Muscle of leg (tissue), 11 donors: ENCODE measurements around the gene PLXDC1. TPM values are rescaled to one million over a fixed set of nuclear protein-coding genes. Genes with fewer than 3 reads are reported as not detected.
A peak's percentile ranks its signal among the peaks of the same experiment; 100 is the strongest.

Experiments
- DNase-seq: peaks from one replicate; pipeline ENCODE4 v3.0.0; 2013
- H3K27ac ChIP-seq: one replicate; pipeline ENCODE4 v1.5.1; 2013; ENCODE audit warnings: mild to moderate bottlenecking, low read length, control low read depth
- H3K27me3 ChIP-seq: one replicate; pipeline ENCODE4 v1.6.1; 2013; ENCODE audit warnings: low read length; ENCODE audit not compliant: control insufficient read depth, insufficient read depth
- H3K36me3 ChIP-seq: one replicate; pipeline ENCODE4 v1.6.1; 2013; ENCODE audit warnings: low read length; ENCODE audit not compliant: control insufficient read depth, insufficient read depth
- H3K4me1 ChIP-seq: one replicate; pipeline ENCODE4 v1.6.1; 2013; ENCODE audit warnings: low read length; ENCODE audit not compliant: control insufficient read depth, insufficient read depth
- H3K4me3 ChIP-seq: one replicate; pipeline ENCODE4 v1.5.1; 2013; ENCODE audit warnings: low read length, control low read depth
- H3K9me3 ChIP-seq: replicated peaks from 2 replicates; pipeline ENCODE4 v1.6.1; 2013; ENCODE audit warnings: low read depth, low read length; ENCODE audit not compliant: control insufficient read depth
- WGBS: methylation state at CpG from one replicate; pipeline ENCODE4 v1.1.5; 2013; ENCODE audit warnings: missing lambda C conversion rate; ENCODE audit not compliant: insufficient coverage; 5-methylcytosine and 5-hydroxymethylcytosine counted together
- polyA plus RNA-seq, 8 donors: library from polyadenylated mRNA; unstranded; fragments of 120-200 nt; gene quantifications; one replicate each; pipeline versions ENCODE4 v1.2.1 to v1.2.3, GENCODE V29; 2013; ENCODE audit warnings: inconsistent platforms in 1 of 8, low replicate concordance in 1 of 8; ENCODE audit not compliant: insufficient read length in 8 of 8, insufficient read depth in 1 of 8
- total RNA-seq: library from RNA; stranded (reverse); fragments of 120-200 nt; gene quantifications from one replicate; pipeline ENCODE4 v1.2.4, GENCODE V29; 2013

Gene PLXDC1
- total and polyA plus RNA-seq, 9 donors: 2.0 to 8.7 (median 5.6) TPM

DNA sequence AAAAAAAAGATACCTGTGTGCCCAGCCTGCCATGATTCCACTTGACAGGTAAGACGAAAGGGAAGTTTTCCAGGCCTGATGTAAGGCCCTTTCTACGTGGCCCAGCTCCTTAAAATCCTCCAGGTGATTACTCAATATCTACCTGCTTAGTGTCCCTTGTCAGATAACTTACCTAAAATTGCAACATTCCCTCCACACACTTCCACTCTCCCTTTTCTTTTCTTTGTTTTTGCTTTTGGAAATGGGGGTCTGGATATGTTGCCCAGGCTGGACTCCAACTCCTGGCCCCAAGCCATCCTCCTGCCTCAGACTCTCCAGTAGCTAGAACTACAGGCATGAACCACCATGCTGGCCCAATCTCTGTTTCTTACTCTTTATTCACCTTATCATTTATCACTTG is 7.2 kb upstream of the PLXDC1 start:
- H3K36me3 ChIP-seq: no peaks in the 10 kb centered on the region
- peaks cover 8% of the 10 kb centered on the region for H3K27me3 ChIP-seq
- H3K27ac ChIP-seq: no peak overlapping the region
- no peaks in the 10 kb centered on the region for H3K9me3 ChIP-seq
- WGBS: 94% methylated on average over 2 of the region's 2 CpGs
- no peaks in the 10 kb centered on the region for H3K4me1 ChIP-seq
- no peak for DNase-seq
- H3K4me3 ChIP-seq: no peak overlapping the region

GRCh38 chr17:39156491-39156890 is 5.1 kb upstream of the PLXDC1 start:
- Histone ChIP-seq H3K27ac (no peak overlapping the region), H3K4me1 (peaks cover 16% of the 10 kb centered on the region), H3K27me3 (peaks cover 17% of the 10 kb centered on the region), H3K36me3 (no peaks in the 10 kb centered on the region), H3K9me3 (no peaks in the 10 kb centered on the region), H3K4me3 (no peak overlapping the region)
- no peak for DNase-seq
- 20% methylated on average over 1 of the region's 7 CpGs for WGBS

DNA sequence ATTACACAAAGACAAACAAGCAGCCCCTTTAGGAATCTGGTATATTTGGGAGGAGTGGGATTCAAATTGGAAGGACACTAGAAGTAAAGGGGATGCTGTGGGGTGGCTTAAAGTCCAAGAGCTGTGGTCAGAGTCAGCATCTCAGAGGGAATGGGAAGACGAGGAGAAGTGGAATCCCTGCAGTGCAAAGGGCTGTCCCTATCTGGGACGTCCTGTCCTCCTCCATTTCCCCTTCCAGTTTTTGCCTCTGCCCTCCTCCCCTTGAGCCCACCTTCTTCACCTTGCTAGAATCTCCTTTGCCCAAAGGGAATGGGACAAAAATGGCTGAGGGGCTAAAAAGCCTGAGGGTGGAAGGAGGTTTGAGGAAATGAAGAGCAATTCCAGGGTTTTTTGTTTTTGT is 4.2 kb upstream of the PLXDC1 start:
- H3K4me1 ChIP-seq: peaks cover 23% of the 10 kb centered on the region
- no peaks in the 10 kb centered on the region for H3K9me3 ChIP-seq
- no peak overlapping the region for H3K4me3 ChIP-seq
- H3K27ac ChIP-seq: no peak overlapping the region
- no peaks in the 10 kb centered on the region for H3K36me3 ChIP-seq
- no peak for DNase-seq
- peaks cover 22% of the 10 kb centered on the region for H3K27me3 ChIP-seq
- no CpG with 5 or more reads among the region's 2 CpGs for WGBS

GRCh38 chr17:39153599-39154051 is 2.2 kb upstream of the PLXDC1 start:
- H3K4me3 ChIP-seq: peak overlapping the region; percentile 97
- H3K27me3 ChIP-seq: peaks cover 32% of the 10 kb centered on the region
- H3K27ac ChIP-seq: peak overlapping the region; percentile 98
- 0% methylated on average over 5 of the region's 16 CpGs for WGBS
- peaks cover 26% of the 10 kb centered on the region for H3K4me1 ChIP-seq
- peak; percentile 97 for DNase-seq
- no peaks in the 10 kb centered on the region for H3K9me3 ChIP-seq
- no peaks in the 10 kb centered on the region for H3K36me3 ChIP-seq

GRCh38 chr17:39151943-39152818 is 744 bp upstream of the PLXDC1 start:
- Histone ChIP-seq H3K4me3 (peak overlapping the region; percentile 97), H3K36me3 (no peaks in the 10 kb centered on the region), H3K4me1 (peaks cover 26% of the 10 kb centered on the region), H3K27ac (no peak overlapping the region), H3K9me3 (no peaks in the 10 kb centered on the region), H3K27me3 (peaks cover 32% of the 10 kb centered on the region)
- WGBS: 9% methylated on average over 8 of the region's 25 CpGs
- DNase-seq: no peak

DNA sequence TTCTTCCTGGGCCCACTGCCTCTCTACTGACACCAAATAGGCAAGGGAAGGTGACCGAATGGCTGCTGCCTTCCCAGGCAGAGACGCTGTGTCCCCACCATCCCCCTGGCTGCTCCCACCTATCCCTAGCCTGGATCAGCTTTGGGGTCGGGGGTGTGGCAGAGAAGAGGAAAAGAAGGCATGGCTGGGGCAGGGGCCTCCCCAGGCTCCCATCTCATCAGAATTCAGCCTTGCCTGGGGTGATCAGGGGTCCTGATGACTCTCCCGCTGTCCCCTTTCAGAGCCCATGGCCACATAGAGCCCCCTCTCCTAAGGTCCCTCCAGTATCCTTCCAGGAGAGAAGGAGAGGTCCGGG is 665 bp downstream of the PLXDC1 start:
- H3K4me1 ChIP-seq: peaks cover 26% of the 10 kb centered on the region
- no CpG with 5 or more reads among the region's 5 CpGs for WGBS
- H3K27ac ChIP-seq: no peak overlapping the region
- peaks cover 31% of the 10 kb centered on the region for H3K27me3 ChIP-seq
- peak overlapping the region; percentile 34 for H3K4me3 ChIP-seq
- H3K9me3 ChIP-seq: no peaks in the 10 kb centered on the region
- H3K36me3 ChIP-seq: no peaks in the 10 kb centered on the region
- no peak for DNase-seq

DNA sequence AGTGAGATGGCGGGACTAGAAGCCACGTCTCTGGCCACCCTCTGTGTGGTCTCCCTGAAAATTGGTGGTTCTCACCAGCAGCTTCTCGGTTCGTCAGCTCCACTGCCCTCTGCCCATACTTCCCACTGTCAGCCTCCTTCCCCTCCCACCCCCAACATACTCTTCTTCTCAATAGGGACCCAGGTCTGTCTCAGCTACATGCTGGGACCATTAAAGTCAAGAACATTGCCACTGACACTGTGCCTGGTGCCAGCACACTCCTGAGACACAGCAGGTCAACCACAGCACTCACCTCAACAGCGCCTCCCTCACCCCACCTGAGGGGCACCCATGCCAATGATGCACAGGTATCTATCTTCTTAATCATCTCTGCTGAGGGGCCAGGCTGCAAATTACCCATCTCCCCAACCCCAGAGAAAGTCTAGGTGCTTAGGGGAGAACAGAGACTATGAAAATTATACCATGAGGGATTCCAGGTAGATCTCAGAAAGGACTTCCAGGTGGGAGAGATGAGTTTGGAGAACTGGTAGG is 1.3 kb downstream of the PLXDC1 start:
- 59% methylated on average over 4 of the region's 5 CpGs for WGBS
- H3K36me3 ChIP-seq: no peaks in the 10 kb centered on the region
- H3K4me1 ChIP-seq: peaks cover 29% of the 10 kb centered on the region
- DNase-seq: no peak
- peaks cover 27% of the 10 kb centered on the region for H3K27me3 ChIP-seq
- no peaks in the 10 kb centered on the region for H3K9me3 ChIP-seq
- H3K4me3 ChIP-seq: no peak overlapping the region
- H3K27ac ChIP-seq: no peak overlapping the region

- no peak overlapping the region for H3K4me3 ChIP-seq
- H3K36me3 ChIP-seq: no peaks in the 10 kb centered on the region
- peaks cover 27% of the 10 kb centered on the region for H3K27me3 ChIP-seq
- 60% methylated on average over 8 of the region's 13 CpGs for WGBS
- peaks cover 44% of the 10 kb centered on the region for H3K4me1 ChIP-seq
- peak; percentile 82 for DNase-seq
- no peak overlapping the region for H3K27ac ChIP-seq
- no peaks in the 10 kb centered on the region for H3K9me3 ChIP-seq
Observed at GRCh38 chr17:39147221-39148185, 3.9 kb downstream of the PLXDC1 start.

GRCh38 chr17:39146273-39146672 is 5.2 kb downstream of the PLXDC1 start:
- peaks cover 34% of the 10 kb centered on the region for H3K4me1 ChIP-seq
- H3K27ac ChIP-seq: no peak overlapping the region
- no peak for DNase-seq
- H3K9me3 ChIP-seq: no peaks in the 10 kb centered on the region
- H3K36me3 ChIP-seq: no peaks in the 10 kb centered on the region
- H3K27me3 ChIP-seq: peaks cover 19% of the 10 kb centered on the region
- H3K4me3 ChIP-seq: no peak overlapping the region
- 100% methylated on average over 1 of the region's 3 CpGs for WGBS

GRCh38 chr17:39145143-39145542 is 6.3 kb downstream of the PLXDC1 start:
- DNase-seq: no peak
- no peak overlapping the region for H3K4me3 ChIP-seq
- peak overlapping the region; percentile 97 for H3K27ac ChIP-seq
- H3K4me1 ChIP-seq: peaks cover 26% of the 10 kb centered on the region
- no peaks in the 10 kb centered on the region for H3K9me3 ChIP-seq
- WGBS: 58% methylated on average over 3 of the region's 3 CpGs
- no peaks in the 10 kb centered on the region for H3K36me3 ChIP-seq
- peaks cover 8% of the 10 kb centered on the region for H3K27me3 ChIP-seq
